Skin of body (tissue), 2 donors: ENCODE data around the gene SYT2. TPM values are rescaled to one million over a fixed set of nuclear protein-coding genes. Genes with fewer than 3 reads are reported as not detected.
"Not testable (repeated sequence)": the region's sequence is repeated elsewhere in the genome, so short reads cannot be mapped to it uniquely, and the experiment has no call there.

Source experiments
- DNase-seq: peaks from one replicate; lab custom pipeline; 2025; lab: John Stamatoyannopoulos, UW
- total RNA-seq: library from RNA; depleted of rRNA; stranded (reverse); fragments of >200 nt; gene quantifications from one replicate; pipeline ENCODE4 v1.2.3, GENCODE V29; 2014

SYT2 gene
- total RNA-seq, 1 donor from 2014 or later, result 0.10 TPM

- DNase-seq, result no peak
Observed at GRCh38 chr1:202593845-202594244, 116.4 kb downstream of the SYT2 start.

GRCh38 chr1:202592146-202592545, 118.1 kb downstream of the SYT2 start:
- no peak for DNase-seq

- DNase-seq, result no peak
Observed at GRCh38 chr1:202591515-202591914, 118.7 kb downstream of the SYT2 start.

GRCh38 chr1:202590975-202591411, 119.3 kb downstream of the SYT2 start:
- DNase-seq, result no peak

- DNase-seq, result no peak
Observed at GRCh38 chr1:202590126-202590525, 120.1 kb downstream of the SYT2 start.

GRCh38 chr1:202589190-202589930, 120.9 kb downstream of the SYT2 start:
- DNase-seq, result peak; percentile 93

GRCh38 chr1:202588503-202589189, 121.6 kb downstream of the SYT2 start:
- DNase-seq, result no peak

GRCh38 chr1:202587859-202588485, 122.3 kb downstream of the SYT2 start:
- DNase-seq, result peak; percentile 23

GRCh38 chr1:202586871-202587270, 123.4 kb downstream of the SYT2 start:
- no peak for DNase-seq

GRCh38 chr1:202586018-202586821, 124.0 kb downstream of the SYT2 start:
- peak; percentile 38 for DNase-seq

GRCh38 chr1:202585590-202585933, 124.7 kb downstream of the SYT2 start:
- no peak for DNase-seq

- DNase-seq, result no peak
Observed at GRCh38 chr1:202584707-202585589, 125.3 kb downstream of the SYT2 start.

GRCh38 chr1:202582350-202582749, 127.9 kb downstream of the SYT2 start:
- DNase-seq, result not testable (repeated sequence)

GRCh38 chr1:202580619-202581018, 129.6 kb downstream of the SYT2 start:
- peak; percentile 36 for DNase-seq

GRCh38 chr1:202579806-202580205, 130.4 kb downstream of the SYT2 start:
- DNase-seq, result peak; percentile 62

GRCh38 chr1:202578565-202578964, 131.7 kb downstream of the SYT2 start:
- peak; percentile 44 for DNase-seq

- DNase-seq, result peak; percentile 76
Observed at GRCh38 chr1:202578001-202578504, 132.2 kb downstream of the SYT2 start.

GRCh38 chr1:202577381-202577780, 132.9 kb downstream of the SYT2 start:
- no peak for DNase-seq

GRCh38 chr1:202576816-202577215, 133.4 kb downstream of the SYT2 start:
- peak; percentile 82 for DNase-seq

GRCh38 chr1:202575918-202576653, 134.2 kb downstream of the SYT2 start:
- DNase-seq, result no peak
